GM11168 (cell line): Measurements from ENCODE around the gene THOC6.

ENCODE experiments used
- in situ Hi-C: fragments of 300-500 bp; cut with MboI; formaldehyde crosslinking; loops from one replicate; pipeline ENCODE4 v1.12.0; 2022; ENCODE audit warnings: low sequenced_read_pairs; ENCODE audit not compliant: unreplicated experiment

The THOC6 gene

GRCh38 chr16:3023669-3024478 is at the start of gene THOC6, which contains the start of gene HCFC1R1:
THOC6 (plus strand) TSS chr16:3024035; CDS start chr16:3024327, 292 bp downstream.
HCFC1R1 (minus strand) TSS chr16:3023942; CDS start chr16:3023941, 1 bp downstream.
- in situ Hi-C loops: no loop called here

GRCh38 chr16:2974319-2975056 is 49.3 kb upstream of the THOC6 start:
- in situ Hi-C loops: no loop called here

GRCh38 chr16:2975161-2975795 is 48.6 kb upstream of the THOC6 start:
- in situ Hi-C loops: no loop called here

- in situ Hi-C loops: no loop called here
Observed at GRCh38 chr16:2976201-2976600, 47.6 kb upstream of the THOC6 start.

GRCh38 chr16:2976673-2977072 is 47.2 kb upstream of the THOC6 start:
- in situ Hi-C loops: no loop called here

GRCh38 chr16:2977440-2977839 is 46.4 kb upstream of the THOC6 start:
- in situ Hi-C loops: no loop called here

- in situ Hi-C loops: no loop called here
Observed at GRCh38 chr16:2979669-2980226, 44.1 kb upstream of the THOC6 start.

GRCh38 chr16:2980227-2981176 is 43.3 kb upstream of the THOC6 start, which contains the start of gene PKMYT1:
PKMYT1 (minus strand) TSS chr16:2980446; CDS start chr16:2979657, 789 bp downstream.
- in situ Hi-C loops: no loop called here

GRCh38 chr16:2981177-2981898 is 42.5 kb upstream of the THOC6 start:
- in situ Hi-C loops: no loop called here

- in situ Hi-C loops: no loop called here
Observed at GRCh38 chr16:2981899-2982250, 42.0 kb upstream of the THOC6 start.

GRCh38 chr16:2982402-2982801 is 41.4 kb upstream of the THOC6 start:
- in situ Hi-C loops: no loop called here

- in situ Hi-C loops: no loop called here
Observed at GRCh38 chr16:2983706-2984136, 40.1 kb upstream of the THOC6 start.

- in situ Hi-C loops: no loop called here
Observed at GRCh38 chr16:2985462-2985861, 38.4 kb upstream of the THOC6 start.

- in situ Hi-C loops: no loop called here
Observed at GRCh38 chr16:2985893-2986355, 37.9 kb upstream of the THOC6 start.

GRCh38 chr16:2986623-2987188 is 37.1 kb upstream of the THOC6 start:
- in situ Hi-C loops: no loop called here

GRCh38 chr16:2987286-2987685 is 36.5 kb upstream of the THOC6 start:
- in situ Hi-C loops: no loop called here

- in situ Hi-C loops: no loop called here
Observed at GRCh38 chr16:2987833-2988232, 36.0 kb upstream of the THOC6 start.

- in situ Hi-C loops: no loop called here
Observed at GRCh38 chr16:2988590-2989099, 35.2 kb upstream of the THOC6 start.
